IMR-90 (cell line): ENCODE measurements around the gene TSR3. TPM values are rescaled to one million over a fixed set of nuclear protein-coding genes. Genes with fewer than 3 reads are reported as not detected.

Source experiments
- ATAC-seq: fragments of 200-7000 bp; cut with Tn5 transposase; 2 replicates; pipeline ENCODE4 v1.9.1; 2020; ENCODE audit warnings: low read depth, mild to moderate bottlenecking, moderate library complexity
- BruUV-seq: library from RNA; stranded (reverse); fragments of 400-500 nt; replicated peaks from 2 replicates; lab custom pipeline; 2021; lab: Mats Ljungman, UMichigan
- CTCF ChIA-PET: fragments of 300-600 bp; formaldehyde crosslinking; extraction: SDS; loops from one replicate; lab custom pipeline; 2021; ENCODE audit warnings: antibody characterized with exemption; lab: Yijun Ruan, JAX
- POLR2A ChIA-PET: fragments of 300-600 bp; sonication (Branson Sonifier 250); formaldehyde crosslinking; loops from one replicate; lab custom pipeline; 2022; ENCODE audit warnings: antibody characterized with exemption; ENCODE audit not compliant: unreplicated experiment; lab: Charles Lee
- DNase-seq: peaks from one replicate; pipeline ENCODE4 v3.0.0; 2013
- H2AFZ ChIP-seq: replicated peaks from 2 replicates; pipeline ENCODE3; 2013; ENCODE audit warnings: low read length, mild to moderate bottlenecking; ENCODE audit not compliant: poor library complexity
- H2AK5ac ChIP-seq: 2 replicates; pipeline ENCODE4 v1.6.1; 2013; ENCODE audit warnings: low read depth, low read length, inconsistent platforms
- H2AK9ac ChIP-seq: replicated peaks from 2 replicates; pipeline ENCODE3; 2013; ENCODE audit warnings: mild to moderate bottlenecking, low read depth, low read length, moderate library complexity; ENCODE audit not compliant: poor library complexity
- H2BK120ac ChIP-seq: 2 replicates; pipeline ENCODE4 v1.6.1; 2013; ENCODE audit warnings: low read depth, low read length, inconsistent platforms
- H2BK15ac ChIP-seq: 3 replicates; pipeline ENCODE4 v1.6.1; 2013; ENCODE audit warnings: low read depth, low read length, inconsistent platforms
- H2BK20ac ChIP-seq: 2 replicates; pipeline ENCODE4 v1.6.1; 2013; ENCODE audit warnings: low read depth, mild to moderate bottlenecking, inconsistent platforms, low read length, moderate library complexity
- H2BK5ac ChIP-seq: 2 replicates; pipeline ENCODE4 v1.6.1; 2013; ENCODE audit warnings: mild to moderate bottlenecking, low read depth, low read length, inconsistent platforms; ENCODE audit not compliant: poor library complexity, severe bottlenecking
- H3K14ac ChIP-seq: replicated peaks from 2 replicates; pipeline ENCODE4 v1.6.1; 2013; ENCODE audit warnings: low read depth, low read length, inconsistent platforms
- H3K18ac ChIP-seq: 2 replicates; pipeline ENCODE4 v1.6.1; 2013; ENCODE audit warnings: low read depth, low read length, control low read depth
- H3K23ac ChIP-seq: 2 replicates; pipeline ENCODE4 v1.6.1; 2013; ENCODE audit warnings: low read depth, low read length, inconsistent platforms
- H3K27ac ChIP-seq: 2 replicates; pipeline ENCODE4 v1.5.1; 2013; ENCODE audit warnings: mild to moderate bottlenecking, control low read depth, low read length; ENCODE audit not compliant: insufficient read depth
- H3K27me3 ChIP-seq: 2 replicates; pipeline ENCODE4 v1.6.1; 2013; ENCODE audit warnings: low read length; ENCODE audit not compliant: control insufficient read depth, insufficient read depth
- H3K36me3 ChIP-seq: 2 replicates; pipeline ENCODE4 v1.6.1; 2013; ENCODE audit warnings: low read length, mixed read lengths; ENCODE audit not compliant: control insufficient read depth, insufficient read depth
- H3K4ac ChIP-seq: 2 replicates; pipeline ENCODE4 v1.6.1; 2013; ENCODE audit warnings: low read depth, low read length, inconsistent platforms
- H3K4me1 ChIP-seq: 2 replicates; pipeline ENCODE4 v1.6.1; 2013; ENCODE audit warnings: low read length, mixed read lengths; ENCODE audit not compliant: control insufficient read depth, insufficient read depth
- H3K4me2 ChIP-seq: 2 replicates; pipeline ENCODE4 v1.6.1; 2013; ENCODE audit warnings: low read depth, mild to moderate bottlenecking, control low read depth, low read length, moderate library complexity
- H3K4me3 ChIP-seq: 2 replicates; pipeline ENCODE4 v1.5.1; 2013; ENCODE audit warnings: low read depth, mild to moderate bottlenecking, control low read depth, low read length, moderate library complexity; ENCODE audit not compliant: insufficient read depth
- H3K56ac ChIP-seq: 2 replicates; pipeline ENCODE4 v1.6.1; 2013; ENCODE audit warnings: low read length, inconsistent platforms; ENCODE audit not compliant: insufficient read depth; ENCODE audit errors: extremely low read depth
- H3K79me1 ChIP-seq, 2 experiments: 2 replicates each; pipeline ENCODE4 v1.6.1; 2013; ENCODE audit warnings: low read length in 2 of 2, inconsistent platforms in 1 of 2, low read depth in 1 of 2
- H3K9ac ChIP-seq: 2 replicates; pipeline ENCODE4 v1.6.1; 2013; ENCODE audit warnings: low read depth, low read length, control low read depth
- H3K9me1 ChIP-seq: 2 replicates; pipeline ENCODE4 v1.6.1; 2013; ENCODE audit warnings: low read length, inconsistent platforms; ENCODE audit not compliant: insufficient read depth
- H3K9me3 ChIP-seq: 2 replicates; pipeline ENCODE4 v1.6.1; 2013; ENCODE audit warnings: low read length; ENCODE audit not compliant: control insufficient read depth, insufficient read depth
- H4K20me1 ChIP-seq: 2 replicates; pipeline ENCODE4 v1.6.1; 2013; ENCODE audit warnings: low read length, inconsistent platforms; ENCODE audit not compliant: insufficient read depth
- H4K5ac ChIP-seq: 2 replicates; pipeline ENCODE4 v1.6.1; 2013; ENCODE audit warnings: mild to moderate bottlenecking, low read depth, low read length, control low read depth
- H4K8ac ChIP-seq, 2 experiments: 2 replicates each; pipeline ENCODE4 v1.6.1; 2013; ENCODE audit warnings: low read depth in 2 of 2, low read length in 2 of 2, control low read depth in 1 of 2, inconsistent platforms in 1 of 2
- H4K91ac ChIP-seq: 2 replicates; pipeline ENCODE4 v1.6.1; 2013; ENCODE audit warnings: low read depth, low read length, inconsistent platforms; ENCODE audit not compliant: insufficient read depth
- BHLHE40 ChIP-seq: fragments of 150-350 bp; IDR thresholded peaks from 2 replicates; pipeline ENCODE4 v1.6.1; 2016; ENCODE audit warnings: mild to moderate bottlenecking, low read depth, low read length
- CHD1 ChIP-seq: IDR thresholded peaks from 2 replicates; pipeline ENCODE4 v1.6.1; 2012; ENCODE audit warnings: low read depth, low read length, improper control_type of control experiment
- FOS ChIP-seq: fragments of 150-350 bp; IDR thresholded peaks from 2 replicates; pipeline ENCODE4 v1.6.1; 2016; ENCODE audit warnings: low read depth, low read length
- MAFK ChIP-seq: IDR thresholded peaks from 2 replicates; pipeline ENCODE4 v1.6.1; 2012; ENCODE audit warnings: low read depth, low read length, improper control_type of control experiment
- MAZ ChIP-seq: IDR thresholded peaks from 2 replicates; pipeline ENCODE4 v1.6.1; 2012; ENCODE audit warnings: low read depth, mild to moderate bottlenecking, low read length, improper control_type of control experiment, moderate library complexity, borderline replicate concordance
- MXI1 ChIP-seq: IDR thresholded peaks from 2 replicates; pipeline ENCODE4 v1.6.1; 2012; ENCODE audit warnings: low read depth, mild to moderate bottlenecking, low read length, moderate library complexity, borderline replicate concordance
- NFE2L2 ChIP-seq: fragments of 150-350 bp; IDR thresholded peaks from 2 replicates; pipeline ENCODE4 v1.6.1; 2016; ENCODE audit warnings: low read depth, mild to moderate bottlenecking, low read length
- POLR2A ChIP-seq: IDR thresholded peaks from 2 replicates; pipeline ENCODE4 v1.6.1; 2012; ENCODE audit warnings: mild to moderate bottlenecking, low read depth, low read length
- RAD21 ChIP-seq: IDR thresholded peaks from 2 replicates; pipeline ENCODE4 v1.6.1; 2012; ENCODE audit warnings: low read length, improper control_type of control experiment
- RCOR1 ChIP-seq: IDR thresholded peaks from 2 replicates; pipeline ENCODE4 v1.6.1; 2012; ENCODE audit warnings: mild to moderate bottlenecking, low read length, improper control_type of control experiment; ENCODE audit not compliant: insufficient replicate concordance
- RFX5 ChIP-seq: IDR thresholded peaks from 2 replicates; pipeline ENCODE4 v1.8.0; 2012; ENCODE audit warnings: low read depth, mild to moderate bottlenecking, low read length, moderate library complexity
- SMC3 ChIP-seq: fragments of 150-350 bp; IDR thresholded peaks from 2 replicates; pipeline ENCODE4 v1.6.1; 2016; ENCODE audit warnings: low read depth, mild to moderate bottlenecking, antibody characterized with exemption, low read length, moderate library complexity
- WGBS, 2 experiments: methylation state at CpG; one replicate each; pipeline versions ENCODE4 v1.1.5 to v1.1.7; 2013; ENCODE audit warnings: missing lambda C conversion rate in 2 of 2; ENCODE audit not compliant: insufficient read length in 1 of 2; ENCODE audit errors: extremely low coverage in 2 of 2; 5-methylcytosine and 5-hydroxymethylcytosine counted together
- dilution Hi-C: fragments of 300-500 bp; cut with HindIII; formaldehyde crosslinking; loops from one replicate; pipeline ENCODE4 v1.14.3; 2018; ENCODE audit warnings: low sequenced_read_pairs; ENCODE audit not compliant: unreplicated experiment
- in situ Hi-C: fragments of 300-500 bp; cut with MboI; formaldehyde crosslinking; loops from 3 replicates; pipeline ENCODE4 v1.14.3; 2019; ENCODE audit warnings: low sequenced_read_pairs, inconsistent platforms, mixed read lengths
- intact Hi-C: fragments of 100-400 bp; cut with micrococcal nuclease; formaldehyde crosslinking; loops from 2 replicates; pipeline ENCODE4 v1.10.0; 2022
- polyA plus RNA-seq, 3 experiments: library from polyadenylated mRNA; depleted of rRNA; stranded (reverse); fragments of >200 nt; gene quantifications; 2 replicates each; pipeline ENCODE4 v1.2.3, GENCODE V29; 2012; ENCODE audit warnings: low replicate concordance in 1 of 3
- total RNA-seq: library from RNA; depleted of rRNA; stranded (reverse); fragments of >200 nt; gene quantifications from 2 replicates; pipeline ENCODE4 v1.2.3, GENCODE V29; 2012
- TF ChIP-seq, protein P1 (sequence below): fragments of 150-350 bp; IDR thresholded peaks from 2 replicates; pipeline ENCODE4 v1.6.1; 2016; ENCODE audit warnings: low read depth, mild to moderate bottlenecking, low read length, moderate library complexity, borderline replicate concordance
- TF ChIP-seq, protein P2 (sequence below): fragments of 150-350 bp; IDR thresholded peaks from 2 replicates; pipeline ENCODE4 v1.6.1; 2017; ENCODE audit warnings: mild to moderate bottlenecking, antibody characterized with exemption, low read length, low read depth
- TF ChIP-seq, protein P3 (sequence below): conservative IDR thresholded peaks from 2 replicates; pipeline ENCODE4 v1.5.1; 2012; ENCODE audit warnings: mild to moderate bottlenecking, low read depth, low read length, improper control_type of control experiment

TSR3 gene
- total and polyA plus RNA-seq, 2 of the 4 experiments (the other 2 are of a cell fraction) = 38.0 to 52.9 TPM

DNA sequence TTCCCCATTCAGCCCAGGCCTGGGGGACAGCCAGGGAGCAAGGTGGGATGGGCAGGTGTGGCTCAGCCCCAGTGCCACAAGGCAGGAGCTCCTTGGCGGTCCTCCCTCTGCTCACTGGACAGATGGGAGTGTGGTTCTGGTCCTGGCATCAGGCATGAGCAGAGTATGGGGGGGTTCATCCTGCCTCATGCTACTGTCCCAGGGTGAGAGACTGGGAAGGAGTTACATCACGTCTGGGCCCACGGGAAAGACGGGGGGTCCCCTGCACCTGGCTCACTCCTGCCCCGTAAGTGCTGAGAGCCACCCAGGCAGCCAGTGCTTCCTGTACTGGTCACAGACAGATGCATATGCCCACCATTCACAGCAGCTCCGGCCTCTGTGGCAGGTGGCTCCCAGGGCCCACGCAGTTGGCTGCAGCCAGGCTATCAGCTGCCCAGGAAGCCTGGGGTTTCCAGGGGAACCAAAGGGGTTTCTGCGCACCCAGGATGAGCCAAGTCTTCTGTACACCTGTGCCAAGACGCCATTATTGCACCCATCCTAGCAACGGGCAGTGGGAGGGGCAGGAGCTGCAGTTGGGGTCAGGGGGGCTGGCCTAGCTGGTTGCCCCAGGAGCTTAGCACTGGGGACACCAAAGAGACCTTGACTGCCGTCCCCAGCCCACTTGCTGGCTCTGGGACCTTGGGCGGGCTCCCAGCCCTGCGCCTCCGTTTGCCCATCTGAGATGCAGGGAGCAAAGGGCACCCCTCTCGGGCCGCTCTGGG is 16.3 kb downstream of the TSR3 start:
- CTCF ChIA-PET = no interaction called here
- Histone ChIP-seq H4K20me1 (no peaks in the 10 kb centered on the region; the same call in 1 of the 2 replicates), H3K27ac (no peak overlapping the region), H4K8ac (no peak overlapping the region), H3K9me3 (peaks cover 2% of the 10 kb centered on the region; the same call in 1 of the 2 replicates), H2AK5ac (no peak overlapping the region), H3K14ac (no peak overlapping the region), H2AK9ac (no peak overlapping the region), H3K4me1 (peaks cover 7% of the 10 kb centered on the region), H3K9ac (no peak overlapping the region), H3K79me1 (no peaks in the 10 kb centered on the region), H4K5ac (no peak overlapping the region), H2BK15ac (no peak overlapping the region), H3K18ac (no peak overlapping the region), H3K36me3 (no peaks in the 10 kb centered on the region), H2AFZ (no peak overlapping the region), H4K91ac (no peak overlapping the region), H3K9me1 (no peaks in the 10 kb centered on the region), H3K4me2 (no peak overlapping the region), H2BK5ac (no peak overlapping the region), H3K56ac (no peak overlapping the region), H3K4me3 (no peak overlapping the region), H3K4ac (no peak overlapping the region), H3K27me3 (peaks cover 55% of the 10 kb centered on the region), H3K23ac (no peak overlapping the region; the same call in 1 of the 2 replicates), H2BK20ac (no peak overlapping the region), H2BK120ac (no peak overlapping the region)
- DNase-seq (no peak), ATAC-seq (no peak)
- POLR2A ChIA-PET = no interaction called here
- WGBS, 2 experiments = 45% methylated on average over 2 of the region's 16 CpGs; no CpG with 5 or more reads in 1 of the 2 experiments
- BruUV-seq = no TSS peak
- intact Hi-C loops (no loop called here), dilution Hi-C loops (no loop called here), in situ Hi-C loops (no loop called here)
- no peak for TF ChIP-seq MXI1
- no peak for TF ChIP-seq RCOR1
- TF ChIP-seq RAD21 = no peak
- no peak for TF ChIP-seq MAFK
- TF ChIP-seq RFX5 = no peak
- TF ChIP-seq, protein P1, sequence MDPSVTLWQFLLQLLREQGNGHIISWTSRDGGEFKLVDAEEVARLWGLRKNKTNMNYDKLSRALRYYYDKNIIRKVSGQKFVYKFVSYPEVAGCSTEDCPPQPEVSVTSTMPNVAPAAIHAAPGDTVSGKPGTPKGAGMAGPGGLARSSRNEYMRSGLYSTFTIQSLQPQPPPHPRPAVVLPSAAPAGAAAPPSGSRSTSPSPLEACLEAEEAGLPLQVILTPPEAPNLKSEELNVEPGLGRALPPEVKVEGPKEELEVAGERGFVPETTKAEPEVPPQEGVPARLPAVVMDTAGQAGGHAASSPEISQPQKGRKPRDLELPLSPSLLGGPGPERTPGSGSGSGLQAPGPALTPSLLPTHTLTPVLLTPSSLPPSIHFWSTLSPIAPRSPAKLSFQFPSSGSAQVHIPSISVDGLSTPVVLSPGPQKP = no peak
- TF ChIP-seq MAZ = no peak
- TF ChIP-seq NFE2L2 = no peak
- TF ChIP-seq POLR2A = no peak
- TF ChIP-seq CHD1 = no peak
- TF ChIP-seq BHLHE40 = no peak
- TF ChIP-seq, protein P2, sequence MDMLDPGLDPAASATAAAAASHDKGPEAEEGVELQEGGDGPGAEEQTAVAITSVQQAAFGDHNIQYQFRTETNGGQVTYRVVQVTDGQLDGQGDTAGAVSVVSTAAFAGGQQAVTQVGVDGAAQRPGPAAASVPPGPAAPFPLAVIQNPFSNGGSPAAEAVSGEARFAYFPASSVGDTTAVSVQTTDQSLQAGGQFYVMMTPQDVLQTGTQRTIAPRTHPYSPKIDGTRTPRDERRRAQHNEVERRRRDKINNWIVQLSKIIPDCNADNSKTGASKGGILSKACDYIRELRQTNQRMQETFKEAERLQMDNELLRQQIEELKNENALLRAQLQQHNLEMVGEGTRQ = no peak
- TF ChIP-seq SMC3 = no peak
- TF ChIP-seq FOS = no peak
- TF ChIP-seq, protein P3, sequence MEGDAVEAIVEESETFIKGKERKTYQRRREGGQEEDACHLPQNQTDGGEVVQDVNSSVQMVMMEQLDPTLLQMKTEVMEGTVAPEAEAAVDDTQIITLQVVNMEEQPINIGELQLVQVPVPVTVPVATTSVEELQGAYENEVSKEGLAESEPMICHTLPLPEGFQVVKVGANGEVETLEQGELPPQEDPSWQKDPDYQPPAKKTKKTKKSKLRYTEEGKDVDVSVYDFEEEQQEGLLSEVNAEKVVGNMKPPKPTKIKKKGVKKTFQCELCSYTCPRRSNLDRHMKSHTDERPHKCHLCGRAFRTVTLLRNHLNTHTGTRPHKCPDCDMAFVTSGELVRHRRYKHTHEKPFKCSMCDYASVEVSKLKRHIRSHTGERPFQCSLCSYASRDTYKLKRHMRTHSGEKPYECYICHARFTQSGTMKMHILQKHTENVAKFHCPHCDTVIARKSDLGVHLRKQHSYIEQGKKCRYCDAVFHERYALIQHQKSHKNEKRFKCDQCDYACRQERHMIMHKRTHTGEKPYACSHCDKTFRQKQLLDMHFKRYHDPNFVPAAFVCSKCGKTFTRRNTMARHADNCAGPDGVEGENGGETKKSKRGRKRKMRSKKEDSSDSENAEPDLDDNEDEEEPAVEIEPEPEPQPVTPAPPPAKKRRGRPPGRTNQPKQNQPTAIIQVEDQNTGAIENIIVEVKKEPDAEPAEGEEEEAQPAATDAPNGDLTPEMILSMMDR = no peak
